HCEC 1CT (cell line): ENCODE results near the gene LYST.
"Not testable (repeated sequence)": the region's sequence is repeated elsewhere in the genome, so short reads cannot be mapped to it uniquely, and the experiment has no call there.

Experiments used
- DNase-seq: peaks from one replicate; pipeline ENCODE4 v3.0.0-alpha.2; 2017

The LYST gene

GRCh38 chr1:235817101-235817728 lies 49.5 kb downstream of the LYST start:
- DNase-seq: no peak

- peak; percentile 37 for DNase-seq
Measured at GRCh38 chr1:235809688-235810397, 56.9 kb downstream of the LYST start.

GRCh38 chr1:235808223-235808622 lies 58.5 kb downstream of the LYST start:
- DNase-seq: no peak

- no peak for DNase-seq
Measured at GRCh38 chr1:235806123-235806522, 60.6 kb downstream of the LYST start.

GRCh38 chr1:235802573-235803346 lies 63.9 kb downstream of the LYST start:
- no peak for DNase-seq

GRCh38 chr1:235799264-235799663 lies 67.4 kb downstream of the LYST start:
- DNase-seq: no peak

- no peak for DNase-seq
Measured at GRCh38 chr1:235791532-235792060, 75.1 kb downstream of the LYST start.

- DNase-seq: no peak
Measured at GRCh38 chr1:235790123-235790522, 76.6 kb downstream of the LYST start.

- not testable (repeated sequence) for DNase-seq
Measured at GRCh38 chr1:235786227-235786898, 80.3 kb downstream of the LYST start.

GRCh38 chr1:235784950-235785349 lies 81.8 kb downstream of the LYST start:
- DNase-seq: no peak

- DNase-seq: peak; percentile 63
Measured at GRCh38 chr1:235783148-235783776, 83.4 kb downstream of the LYST start.

- DNase-seq: no peak
Measured at GRCh38 chr1:235782601-235783000, 84.1 kb downstream of the LYST start.

- DNase-seq: no peak
Measured at GRCh38 chr1:235781807-235782206, 84.9 kb downstream of the LYST start.

GRCh38 chr1:235779770-235780169 lies 86.9 kb downstream of the LYST start:
- DNase-seq: no peak

- no peak for DNase-seq
Measured at GRCh38 chr1:235776396-235776795, 90.3 kb downstream of the LYST start.

GRCh38 chr1:235775246-235775860 lies 91.4 kb downstream of the LYST start:
- no peak for DNase-seq

GRCh38 chr1:235767795-235768194 lies 98.9 kb downstream of the LYST start:
- no peak for DNase-seq

GRCh38 chr1:235766794-235767285 lies 99.9 kb downstream of the LYST start:
- DNase-seq: no peak

- no peak for DNase-seq
Measured at GRCh38 chr1:235763962-235764361, 102.7 kb downstream of the LYST start.

- DNase-seq: no peak
Measured at GRCh38 chr1:235759336-235759735, 107.4 kb downstream of the LYST start.

- no peak for DNase-seq
Measured at GRCh38 chr1:235758931-235759330, 107.8 kb downstream of the LYST start.

GRCh38 chr1:235757587-235758096 lies 109.1 kb downstream of the LYST start:
- no peak for DNase-seq
